ENCODE measurements around the gene ZC4H2.
"Not testable (repeated sequence)": the region's sequence is repeated elsewhere in the genome, so short reads cannot be mapped to it uniquely, and the experiment has no call there.

Gene ZC4H2, protein sequence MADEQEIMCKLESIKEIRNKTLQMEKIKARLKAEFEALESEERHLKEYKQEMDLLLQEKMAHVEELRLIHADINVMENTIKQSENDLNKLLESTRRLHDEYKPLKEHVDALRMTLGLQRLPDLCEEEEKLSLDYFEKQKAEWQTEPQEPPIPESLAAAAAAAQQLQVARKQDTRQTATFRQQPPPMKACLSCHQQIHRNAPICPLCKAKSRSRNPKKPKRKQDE

GRCh38 chrX:64975989-64976672 lies at the start of gene ZC4H2:
ZC4H2 (minus strand) TSS chrX:64976450; CDS start chrX:64976377, 73 bp downstream.
- peak within 1 kb of the TSS; percentile 60 for H3K4me3 ChIP-seq (ENCODE audit: low read length)
- no peaks in the 10 kb centered on the region for H3K27me3 ChIP-seq (ENCODE audit: control insufficient read depth, insufficient read depth, low read length)
- H3K9ac ChIP-seq (ENCODE audit: low read length), result peak within 1 kb of the TSS; percentile 64
- H3K9me3 ChIP-seq (ENCODE audit: control insufficient read depth, low read length), result no peaks in the 10 kb centered on the region
- no peaks in the 10 kb centered on the region for H3K4me1 ChIP-seq (ENCODE audit: control insufficient read depth, insufficient read depth, low read length)
- no peaks in the 10 kb centered on the region for H3K36me3 ChIP-seq (ENCODE audit: control insufficient read depth, insufficient read depth, low read length)

DNA sequence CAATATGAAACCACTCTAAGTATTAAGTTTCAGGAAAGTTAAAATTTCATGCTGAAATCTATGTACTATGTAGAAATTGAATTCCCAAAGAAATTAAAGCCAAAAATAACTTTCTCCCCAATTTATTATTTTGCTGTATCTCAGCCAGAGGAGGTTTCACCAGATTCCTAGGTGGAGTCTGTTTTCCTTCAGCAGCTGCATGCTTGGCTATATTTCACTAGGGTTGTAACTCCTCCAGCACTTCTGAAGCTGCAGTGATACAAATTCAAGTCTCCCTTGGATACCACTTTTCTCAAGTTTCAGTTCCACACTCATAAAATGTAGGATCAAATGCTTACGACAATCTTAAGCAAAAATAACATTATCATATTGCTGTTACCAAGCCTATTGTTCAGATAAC lies 41.2 kb upstream of the ZC4H2 start:
- no peak overlapping the region for H3K4me3 ChIP-seq (ENCODE audit: low read length)
- H3K36me3 ChIP-seq (ENCODE audit: control insufficient read depth, insufficient read depth, low read length), result no peaks in the 10 kb centered on the region
- H3K4me1 ChIP-seq (ENCODE audit: control insufficient read depth, insufficient read depth, low read length), result no peaks in the 10 kb centered on the region
- H3K27me3 ChIP-seq (ENCODE audit: control insufficient read depth, insufficient read depth, low read length), result no peaks in the 10 kb centered on the region
- no peaks in the 10 kb centered on the region for H3K9me3 ChIP-seq (ENCODE audit: control insufficient read depth, low read length)
- no peak overlapping the region for H3K9ac ChIP-seq (ENCODE audit: low read length)

DNA sequence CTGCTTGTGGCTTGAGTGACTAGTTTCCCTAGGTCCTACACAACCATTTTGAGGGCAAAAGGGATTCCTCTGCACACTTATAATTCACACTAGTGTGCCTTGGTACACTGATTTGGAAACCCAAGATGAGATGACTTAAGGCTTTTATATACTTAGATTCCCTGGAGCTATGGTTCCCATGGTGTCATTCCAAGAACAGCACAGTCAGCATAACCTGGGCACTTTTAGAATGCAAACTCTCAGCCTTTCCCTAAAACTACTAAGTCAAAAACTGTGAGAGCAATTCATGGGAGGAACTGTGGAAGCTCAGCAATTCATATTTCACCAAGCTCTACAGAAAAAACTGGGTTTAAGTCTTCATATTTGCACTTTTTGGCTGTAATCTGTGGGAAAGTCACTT lies 38.0 kb upstream of the ZC4H2 start:
- no peaks in the 10 kb centered on the region for H3K27me3 ChIP-seq (ENCODE audit: control insufficient read depth, insufficient read depth, low read length)
- no peaks in the 10 kb centered on the region for H3K4me1 ChIP-seq (ENCODE audit: control insufficient read depth, insufficient read depth, low read length)
- H3K9ac ChIP-seq (ENCODE audit: low read length), result no peak overlapping the region
- H3K9me3 ChIP-seq (ENCODE audit: control insufficient read depth, low read length), result no peaks in the 10 kb centered on the region
- H3K36me3 ChIP-seq (ENCODE audit: control insufficient read depth, insufficient read depth, low read length), result no peaks in the 10 kb centered on the region
- no peak overlapping the region for H3K4me3 ChIP-seq (ENCODE audit: low read length)

DNA sequence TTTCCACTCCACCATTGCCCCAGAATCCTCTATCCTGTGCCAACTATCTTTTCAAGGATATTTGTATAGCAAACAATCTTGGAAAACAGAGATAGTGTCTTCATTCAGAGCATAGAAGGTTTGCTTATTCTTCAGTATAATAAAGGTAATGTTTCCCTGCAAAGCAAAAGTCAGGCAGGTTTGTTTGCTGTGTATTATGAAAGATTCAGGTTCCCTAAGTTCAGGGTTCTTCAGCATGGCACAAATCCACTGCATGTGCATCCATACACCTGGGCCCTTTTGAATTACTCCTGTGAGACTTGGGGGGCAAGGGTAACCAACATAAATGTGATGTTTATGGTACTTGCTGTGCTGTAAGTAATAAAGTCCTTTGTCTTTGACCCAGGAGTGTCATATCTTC lies 33.2 kb upstream of the ZC4H2 start:
- Histone ChIP-seq H3K4me3 (ENCODE audit: low read length) (no peak overlapping the region), H3K4me1 (ENCODE audit: control insufficient read depth, insufficient read depth, low read length) (no peaks in the 10 kb centered on the region), H3K27me3 (ENCODE audit: control insufficient read depth, insufficient read depth, low read length) (no peaks in the 10 kb centered on the region), H3K36me3 (ENCODE audit: control insufficient read depth, insufficient read depth, low read length) (no peaks in the 10 kb centered on the region), H3K9ac (ENCODE audit: low read length) (no peak overlapping the region), H3K9me3 (ENCODE audit: control insufficient read depth, low read length) (no peaks in the 10 kb centered on the region)

DNA sequence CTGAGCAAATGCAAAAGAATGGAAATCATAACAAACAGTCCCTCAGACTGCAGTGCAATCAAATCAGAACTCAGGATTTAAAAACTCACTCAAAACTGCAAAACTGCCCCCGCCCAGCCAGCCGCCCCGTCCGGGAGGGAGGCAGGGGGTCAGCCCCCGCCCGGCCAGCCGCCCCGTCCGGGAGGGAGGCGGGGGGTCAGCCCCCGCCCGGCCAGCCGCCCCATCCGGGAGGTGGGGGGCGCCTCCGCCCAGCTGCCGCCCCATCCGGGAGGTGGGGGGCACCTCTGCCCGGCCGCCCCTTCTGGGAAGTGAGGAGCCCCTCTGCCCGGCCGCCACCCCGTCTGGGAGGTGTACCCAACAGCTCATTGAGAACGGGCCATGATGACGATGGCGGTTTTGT lies 26.0 kb upstream of the ZC4H2 start:
- not testable (repeated sequence) for H3K36me3 ChIP-seq (ENCODE audit: control insufficient read depth, insufficient read depth, low read length); H3K4me3 ChIP-seq (ENCODE audit: low read length); H3K4me1 ChIP-seq (ENCODE audit: control insufficient read depth, insufficient read depth, low read length)

GRCh38 chrX:64996805-64997204 lies 20.6 kb upstream of the ZC4H2 start:
- no peaks in the 10 kb centered on the region for H3K36me3 ChIP-seq (ENCODE audit: control insufficient read depth, insufficient read depth, low read length)
- no peaks in the 10 kb centered on the region for H3K4me1 ChIP-seq (ENCODE audit: control insufficient read depth, insufficient read depth, low read length)
- no peak overlapping the region for H3K9ac ChIP-seq (ENCODE audit: low read length)
- no peaks in the 10 kb centered on the region for H3K9me3 ChIP-seq (ENCODE audit: control insufficient read depth, low read length)
- H3K4me3 ChIP-seq (ENCODE audit: low read length), result no peak overlapping the region
- no peaks in the 10 kb centered on the region for H3K27me3 ChIP-seq (ENCODE audit: control insufficient read depth, insufficient read depth, low read length)

More for the DNA sequence above, 26.0 kb upstream of the ZC4H2 start:
- H3K9ac ChIP-seq (ENCODE audit: low read length); H3K27me3 ChIP-seq (ENCODE audit: control insufficient read depth, insufficient read depth, low read length); H3K9me3 ChIP-seq (ENCODE audit: control insufficient read depth, low read length): not testable (repeated sequence)

DNA sequence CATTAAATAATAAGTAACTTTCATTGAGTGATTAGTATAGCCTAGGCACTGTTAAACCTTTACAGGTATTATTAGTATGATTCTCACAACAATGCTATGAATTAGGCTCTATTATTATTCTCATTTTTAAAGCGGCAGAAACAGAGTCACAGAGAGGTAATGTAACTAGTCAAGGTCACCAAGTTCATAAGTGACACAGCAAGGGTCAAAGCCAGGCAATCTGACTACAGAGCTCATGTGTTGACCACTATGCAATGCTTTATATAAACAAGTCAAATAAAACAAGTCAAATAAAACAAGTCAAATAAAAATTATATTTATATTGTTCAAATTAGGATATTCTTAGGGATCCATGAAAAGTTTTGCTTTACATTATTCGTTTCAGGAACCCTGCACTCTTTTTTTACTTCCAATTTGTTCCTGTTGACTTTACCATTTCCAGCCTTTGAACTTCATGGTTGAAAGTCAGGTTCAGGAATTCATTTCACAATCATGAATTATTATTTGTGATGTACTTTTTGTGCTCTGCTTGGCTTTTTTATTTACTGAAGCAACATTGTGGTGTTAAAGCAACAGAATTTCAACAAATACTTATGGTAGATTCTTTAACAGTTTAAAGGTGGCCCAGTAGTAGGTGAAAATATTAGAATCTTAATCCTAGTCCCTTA lies 18.0 kb upstream of the ZC4H2 start:
- no peak overlapping the region for H3K9ac ChIP-seq (ENCODE audit: low read length)
- H3K27me3 ChIP-seq (ENCODE audit: control insufficient read depth, insufficient read depth, low read length), result no peaks in the 10 kb centered on the region
- no peaks in the 10 kb centered on the region for H3K36me3 ChIP-seq (ENCODE audit: control insufficient read depth, insufficient read depth, low read length)
- H3K4me3 ChIP-seq (ENCODE audit: low read length), result no peak overlapping the region
- no peaks in the 10 kb centered on the region for H3K9me3 ChIP-seq (ENCODE audit: control insufficient read depth, low read length)
- H3K4me1 ChIP-seq (ENCODE audit: control insufficient read depth, insufficient read depth, low read length), result no peaks in the 10 kb centered on the region

GRCh38 chrX:64977830-64978229 lies 1.6 kb upstream of the ZC4H2 start:
- no peaks in the 10 kb centered on the region for H3K9me3 ChIP-seq (ENCODE audit: control insufficient read depth, low read length)
- no peak overlapping the region for H3K4me3 ChIP-seq (ENCODE audit: low read length)
- no peak overlapping the region for H3K9ac ChIP-seq (ENCODE audit: low read length)
- no peaks in the 10 kb centered on the region for H3K4me1 ChIP-seq (ENCODE audit: control insufficient read depth, insufficient read depth, low read length)
- no peaks in the 10 kb centered on the region for H3K27me3 ChIP-seq (ENCODE audit: control insufficient read depth, insufficient read depth, low read length)
- no peaks in the 10 kb centered on the region for H3K36me3 ChIP-seq (ENCODE audit: control insufficient read depth, insufficient read depth, low read length)

GRCh38 chrX:64977051-64977450 lies 801 bp upstream of the ZC4H2 start:
- Histone ChIP-seq H3K9ac (ENCODE audit: low read length) (no peak overlapping the region), H3K27me3 (ENCODE audit: control insufficient read depth, insufficient read depth, low read length) (no peaks in the 10 kb centered on the region), H3K9me3 (ENCODE audit: control insufficient read depth, low read length) (no peaks in the 10 kb centered on the region), H3K36me3 (ENCODE audit: control insufficient read depth, insufficient read depth, low read length) (no peaks in the 10 kb centered on the region), H3K4me1 (ENCODE audit: control insufficient read depth, insufficient read depth, low read length) (no peaks in the 10 kb centered on the region), H3K4me3 (ENCODE audit: low read length) (no peak overlapping the region)

DNA sequence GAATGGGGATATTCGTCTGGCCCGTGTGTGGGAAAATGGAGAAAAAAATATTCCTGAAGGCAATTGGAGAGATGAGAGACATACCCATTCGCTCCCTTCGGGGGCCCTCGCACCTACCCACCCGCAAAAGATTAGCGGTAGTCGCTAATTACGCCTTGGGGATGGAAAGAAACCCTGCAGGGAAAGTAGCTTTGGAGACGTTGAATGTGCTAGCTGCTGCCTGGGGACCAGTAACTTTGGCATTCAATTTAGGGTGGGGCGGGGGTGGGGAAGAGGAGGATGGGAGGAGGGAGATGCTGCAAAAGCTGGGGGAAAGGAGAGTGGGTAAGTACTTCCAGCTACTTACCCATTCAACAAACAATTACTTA lies 407 bp upstream of the ZC4H2 start:
- H3K4me1 ChIP-seq (ENCODE audit: control insufficient read depth, insufficient read depth, low read length), result no peaks in the 10 kb centered on the region
- H3K27me3 ChIP-seq (ENCODE audit: control insufficient read depth, insufficient read depth, low read length), result no peaks in the 10 kb centered on the region
- peak overlapping the region; percentile 60 for H3K4me3 ChIP-seq (ENCODE audit: low read length)
- H3K9ac ChIP-seq (ENCODE audit: low read length), result no peak overlapping the region
- no peaks in the 10 kb centered on the region for H3K36me3 ChIP-seq (ENCODE audit: control insufficient read depth, insufficient read depth, low read length)
- H3K9me3 ChIP-seq (ENCODE audit: control insufficient read depth, low read length), result no peaks in the 10 kb centered on the region

GRCh38 chrX:64975491-64975890 lies 759 bp downstream of the ZC4H2 start:
- Histone ChIP-seq H3K9ac (ENCODE audit: low read length) (peak overlapping the region; percentile 64), H3K4me1 (ENCODE audit: control insufficient read depth, insufficient read depth, low read length) (no peaks in the 10 kb centered on the region)

GRCh38 chrX:64925480-64925879 lies 50.8 kb downstream of the ZC4H2 start:
- no peaks in the 10 kb centered on the region for H3K27me3 ChIP-seq (ENCODE audit: control insufficient read depth, insufficient read depth, low read length)
- H3K9ac ChIP-seq (ENCODE audit: low read length), result no peak overlapping the region
- H3K36me3 ChIP-seq (ENCODE audit: control insufficient read depth, insufficient read depth, low read length), result no peaks in the 10 kb centered on the region
- H3K4me1 ChIP-seq (ENCODE audit: control insufficient read depth, insufficient read depth, low read length), result no peaks in the 10 kb centered on the region
- H3K9me3 ChIP-seq (ENCODE audit: control insufficient read depth, low read length), result no peaks in the 10 kb centered on the region
- no peak overlapping the region for H3K4me3 ChIP-seq (ENCODE audit: low read length)

More at GRCh38 chrX:64975491-64975890, 759 bp downstream of the ZC4H2 start:
- Histone ChIP-seq H3K27me3 (ENCODE audit: control insufficient read depth, insufficient read depth, low read length) (no peaks in the 10 kb centered on the region), H3K4me3 (ENCODE audit: low read length) (peak overlapping the region; percentile 50), H3K9me3 (ENCODE audit: control insufficient read depth, low read length) (no peaks in the 10 kb centered on the region), H3K36me3 (ENCODE audit: control insufficient read depth, insufficient read depth, low read length) (no peaks in the 10 kb centered on the region)
